Measurements from ENCODE around the gene MRAS.

GRCh38 chr3:138394156-138394555 lies 45.8 kb downstream of the MRAS start:
- TF ChIP-seq ZNF274 (IDR thresholded peaks at IDR 0.05; ENCODE audit: borderline replicate concordance, extremely low read depth, low read length) (no peak), CTCF (IDR thresholded peaks at IDR 0.05; ENCODE audit: control extremely low read depth in 1 of 3, insufficient read depth in 1 of 3, low read depth in 1 of 3, low read length in 3 of 3) (no peak), MAX (IDR thresholded peaks at IDR 0.05) (no peak), PHF8 (conservative IDR thresholded peaks at IDR 0.05; ENCODE audit: low read depth, low read length) (no peak), POLR2A (IDR thresholded peaks at IDR 0.05; ENCODE audit: control extremely low read depth in 1 of 2, low read depth in 2 of 2, low read length in 2 of 2) (no peak)
